HG02852 (cell line): ENCODE measurements around the gene SPTLC3.

Experiments
- ATAC-seq: cut with Tn5 transposase; IDR thresholded peaks from one replicate; pipeline ENCODE4 v1.9.1; 2021; ENCODE audit warnings: mild to moderate bottlenecking, moderate library complexity; ENCODE audit not compliant: unreplicated experiment

SPTLC3 gene

GRCh38 chr20:13089950-13090469, 81.2 kb downstream of the SPTLC3 start:
- ATAC-seq = no peak

- no peak for ATAC-seq
Measured at GRCh38 chr20:13092111-13092510, 83.3 kb downstream of the SPTLC3 start.

GRCh38 chr20:13094976-13095375, 86.2 kb downstream of the SPTLC3 start:
- no peak for ATAC-seq

GRCh38 chr20:13098720-13099355, 90.1 kb downstream of the SPTLC3 start:
- no peak for ATAC-seq

GRCh38 chr20:13099676-13100075, 90.9 kb downstream of the SPTLC3 start:
- no peak for ATAC-seq

- ATAC-seq = no peak
Measured at GRCh38 chr20:13101276-13101675, 92.5 kb downstream of the SPTLC3 start.

GRCh38 chr20:13101706-13102105, 92.9 kb downstream of the SPTLC3 start:
- ATAC-seq = no peak

- no peak for ATAC-seq
Measured at GRCh38 chr20:13102237-13102636, 93.5 kb downstream of the SPTLC3 start.

- ATAC-seq = no peak
Measured at GRCh38 chr20:13102694-13103093, 93.9 kb downstream of the SPTLC3 start.

- ATAC-seq = no peak
Measured at GRCh38 chr20:13105039-13105438, 96.3 kb downstream of the SPTLC3 start.

GRCh38 chr20:13105864-13106457, 97.2 kb downstream of the SPTLC3 start:
- no peak for ATAC-seq

GRCh38 chr20:13109658-13110057, 100.9 kb downstream of the SPTLC3 start:
- ATAC-seq = no peak

GRCh38 chr20:13110796-13111195, 102.0 kb downstream of the SPTLC3 start:
- no peak for ATAC-seq

GRCh38 chr20:13111249-13111911, 102.6 kb downstream of the SPTLC3 start:
- no peak for ATAC-seq

- ATAC-seq = no peak
Measured at GRCh38 chr20:13113731-13114130, 105.0 kb downstream of the SPTLC3 start.

GRCh38 chr20:13117200-13117599, 108.4 kb downstream of the SPTLC3 start:
- ATAC-seq = no peak

- no peak for ATAC-seq
Measured at GRCh38 chr20:13118676-13119075, 109.9 kb downstream of the SPTLC3 start.

- peak; percentile 45 for ATAC-seq
Measured at GRCh38 chr20:13119583-13119982, 110.8 kb downstream of the SPTLC3 start.

- no peak for ATAC-seq
Measured at GRCh38 chr20:13120471-13120870, 111.7 kb downstream of the SPTLC3 start.

- peak; percentile 89 for ATAC-seq
Measured at GRCh38 chr20:13121840-13122515, 113.2 kb downstream of the SPTLC3 start.

- no peak for ATAC-seq
Measured at GRCh38 chr20:13125486-13125885, 116.7 kb downstream of the SPTLC3 start.

GRCh38 chr20:13128173-13128572, 119.4 kb downstream of the SPTLC3 start:
- no peak for ATAC-seq
